GM12801 (cell line): ENCODE measurements around the gene ETV3.

Source experiments
- TF ChIP-seq, protein P1 (sequence below): IDR thresholded peaks from one replicate; pipeline ENCODE4 v1.5.1; 2011; ENCODE audit warnings: control low read depth; ENCODE audit not compliant: insufficient read length; ENCODE audit errors: extremely low read depth

ETV3 gene

DNA sequence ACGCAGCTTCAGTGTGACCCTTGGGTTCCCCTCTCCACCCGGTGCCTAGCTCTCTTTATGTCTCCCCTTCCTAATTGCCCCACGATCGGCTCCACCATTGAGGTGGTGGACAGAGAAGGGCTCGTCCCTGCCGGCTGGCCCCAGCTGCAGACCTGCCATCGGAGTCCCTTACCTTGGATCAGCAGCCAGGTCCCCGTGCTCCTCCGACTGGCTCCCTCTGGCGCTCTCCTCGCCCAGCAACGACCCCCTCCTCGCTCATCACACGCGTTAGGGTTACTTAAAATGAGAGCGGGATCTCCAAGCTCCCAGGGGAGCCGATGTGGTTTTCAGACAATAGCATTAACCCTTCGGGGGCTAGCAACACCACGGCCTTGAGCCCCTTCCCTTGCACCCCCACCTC is 30.5 kb downstream of the ETV3 start:
- TF ChIP-seq, protein P1, sequence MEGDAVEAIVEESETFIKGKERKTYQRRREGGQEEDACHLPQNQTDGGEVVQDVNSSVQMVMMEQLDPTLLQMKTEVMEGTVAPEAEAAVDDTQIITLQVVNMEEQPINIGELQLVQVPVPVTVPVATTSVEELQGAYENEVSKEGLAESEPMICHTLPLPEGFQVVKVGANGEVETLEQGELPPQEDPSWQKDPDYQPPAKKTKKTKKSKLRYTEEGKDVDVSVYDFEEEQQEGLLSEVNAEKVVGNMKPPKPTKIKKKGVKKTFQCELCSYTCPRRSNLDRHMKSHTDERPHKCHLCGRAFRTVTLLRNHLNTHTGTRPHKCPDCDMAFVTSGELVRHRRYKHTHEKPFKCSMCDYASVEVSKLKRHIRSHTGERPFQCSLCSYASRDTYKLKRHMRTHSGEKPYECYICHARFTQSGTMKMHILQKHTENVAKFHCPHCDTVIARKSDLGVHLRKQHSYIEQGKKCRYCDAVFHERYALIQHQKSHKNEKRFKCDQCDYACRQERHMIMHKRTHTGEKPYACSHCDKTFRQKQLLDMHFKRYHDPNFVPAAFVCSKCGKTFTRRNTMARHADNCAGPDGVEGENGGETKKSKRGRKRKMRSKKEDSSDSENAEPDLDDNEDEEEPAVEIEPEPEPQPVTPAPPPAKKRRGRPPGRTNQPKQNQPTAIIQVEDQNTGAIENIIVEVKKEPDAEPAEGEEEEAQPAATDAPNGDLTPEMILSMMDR, result no peak

DNA sequence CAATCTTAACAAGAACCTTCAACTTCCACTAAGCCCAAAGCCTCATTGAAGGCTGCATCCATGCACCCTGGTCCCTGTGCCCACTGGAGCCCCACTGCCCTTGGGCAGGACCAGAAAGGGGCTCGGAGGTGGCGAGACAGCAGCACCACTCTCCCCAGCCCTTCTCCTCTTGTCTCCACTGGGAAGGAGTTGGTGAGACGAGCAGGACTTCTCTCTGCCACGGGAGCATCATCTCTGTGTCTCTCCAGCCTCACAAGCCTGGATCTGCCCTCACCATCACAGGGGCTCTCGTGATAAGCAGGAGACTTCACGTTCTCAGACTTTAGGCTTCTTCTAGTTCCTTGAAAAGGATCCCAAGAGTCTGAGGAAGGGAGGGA is 31.4 kb downstream of the ETV3 start:
- TF ChIP-seq, protein P1, result no peak

GRCh38 chr1:157105988-157106812 is 32.0 kb downstream of the ETV3 start:
- TF ChIP-seq, protein P1, result no peak

DNA sequence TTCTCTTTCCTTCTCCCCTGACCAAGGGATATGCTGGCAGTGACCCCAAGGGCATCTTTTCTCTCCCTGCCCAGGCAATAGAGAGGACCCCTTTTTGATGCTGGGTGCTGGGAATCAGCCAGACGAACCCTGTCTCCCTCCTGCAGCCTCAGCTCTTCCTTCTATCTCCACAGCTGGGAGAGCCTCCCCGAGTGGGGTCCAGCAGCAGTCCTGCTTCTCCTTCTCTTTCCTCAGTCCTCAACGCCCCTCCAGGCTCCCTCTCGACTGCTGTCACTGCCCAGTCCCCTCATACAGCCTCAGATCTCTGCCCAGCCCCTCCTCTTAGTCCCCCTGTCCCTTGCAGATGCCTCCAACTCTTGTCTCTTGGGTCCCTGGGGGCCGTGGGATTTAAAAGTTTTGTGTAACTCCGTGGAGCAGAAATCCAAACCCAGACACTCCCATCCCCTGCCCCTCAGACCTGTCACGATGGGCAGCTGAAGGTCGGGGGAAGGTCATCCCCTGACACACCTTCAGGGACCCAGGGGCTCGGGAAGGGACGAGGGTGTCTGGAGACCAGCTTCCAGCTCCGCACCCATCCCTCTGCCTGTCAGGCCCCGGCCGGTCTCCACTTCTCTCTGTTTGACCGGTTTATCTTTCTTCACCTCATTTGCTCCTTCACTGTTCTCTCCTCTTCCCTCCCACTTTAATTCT is 32.8 kb downstream of the ETV3 start:
- TF ChIP-seq, protein P1, result no peak

DNA sequence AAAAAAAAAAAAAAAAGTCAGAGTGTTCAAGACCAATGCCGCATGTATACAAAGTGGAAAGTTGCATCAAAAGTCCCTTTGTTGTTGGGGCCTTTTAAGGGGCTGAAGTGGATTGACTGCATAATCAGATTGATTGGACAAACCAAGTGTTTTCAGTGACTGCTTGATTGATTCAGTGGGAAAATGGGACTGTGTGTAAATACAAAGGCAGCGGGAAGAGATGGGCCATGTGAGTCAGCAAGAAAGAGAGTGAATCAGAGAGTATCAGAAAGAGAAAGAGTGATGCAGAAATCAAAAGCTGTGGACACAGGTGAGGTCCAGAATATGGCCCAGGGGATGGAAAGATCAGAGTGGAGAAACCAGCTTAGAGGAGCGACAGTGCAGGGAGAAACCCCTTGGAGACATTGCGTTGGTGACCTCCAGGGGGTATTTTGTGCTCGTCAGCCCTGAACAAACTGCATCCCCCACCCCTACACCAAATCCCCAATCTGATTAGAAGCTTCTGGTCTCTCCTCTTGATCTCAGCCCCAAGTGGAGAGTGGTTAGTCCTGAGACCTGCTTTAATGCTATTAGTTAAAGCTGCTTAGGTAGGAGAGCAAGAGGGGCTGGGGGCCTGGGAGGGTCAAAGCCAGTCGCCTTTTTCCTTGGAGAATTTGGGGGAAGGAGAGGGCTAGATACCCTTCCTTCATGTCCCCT is 33.4 kb downstream of the ETV3 start:
- TF ChIP-seq, protein P1, result no peak

DNA sequence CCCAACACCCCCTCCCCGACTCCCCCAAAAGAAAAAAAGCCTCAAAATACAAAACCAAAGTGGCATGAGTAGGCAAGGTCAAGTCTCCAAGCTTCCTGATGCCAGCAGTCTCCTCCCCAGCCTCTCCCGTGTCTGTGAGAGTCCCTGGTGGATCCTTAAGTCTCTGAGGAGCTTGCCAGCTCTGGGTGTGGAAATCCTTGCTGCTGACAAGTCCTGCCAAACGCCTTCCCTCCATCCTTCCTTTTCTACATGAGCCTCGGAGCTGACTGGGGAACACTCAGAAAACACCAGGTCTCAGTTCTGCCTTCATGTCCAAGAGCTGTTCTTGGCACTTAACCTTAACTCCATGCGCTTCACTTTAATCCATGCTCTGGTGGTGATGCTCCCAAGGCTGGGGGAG is 34.9 kb downstream of the ETV3 start:
- TF ChIP-seq, protein P1, result no peak

- TF ChIP-seq, protein P1, result no peak
Observed at GRCh38 chr1:157101149-157101548, 37.0 kb downstream of the ETV3 start.
